Measurements from ENCODE around the gene GP1BB.
"Not testable (repeated sequence)": the region's sequence is repeated elsewhere in the genome, so short reads cannot be mapped to it uniquely, and the experiment has no call there.

GP1BB gene

GRCh38 chr22:19722178-19722981 lies 959 bp upstream of the GP1BB start:
- ChIA-PET POLR2A (no interaction called here), CTCF (interaction anchor here (1.5 kb wide), 1 partner anchor 8 kb away, joined by 13 read pairs; no protein-coding TSS in a partner anchor)
- TF ChIP-seq, protein P1, sequence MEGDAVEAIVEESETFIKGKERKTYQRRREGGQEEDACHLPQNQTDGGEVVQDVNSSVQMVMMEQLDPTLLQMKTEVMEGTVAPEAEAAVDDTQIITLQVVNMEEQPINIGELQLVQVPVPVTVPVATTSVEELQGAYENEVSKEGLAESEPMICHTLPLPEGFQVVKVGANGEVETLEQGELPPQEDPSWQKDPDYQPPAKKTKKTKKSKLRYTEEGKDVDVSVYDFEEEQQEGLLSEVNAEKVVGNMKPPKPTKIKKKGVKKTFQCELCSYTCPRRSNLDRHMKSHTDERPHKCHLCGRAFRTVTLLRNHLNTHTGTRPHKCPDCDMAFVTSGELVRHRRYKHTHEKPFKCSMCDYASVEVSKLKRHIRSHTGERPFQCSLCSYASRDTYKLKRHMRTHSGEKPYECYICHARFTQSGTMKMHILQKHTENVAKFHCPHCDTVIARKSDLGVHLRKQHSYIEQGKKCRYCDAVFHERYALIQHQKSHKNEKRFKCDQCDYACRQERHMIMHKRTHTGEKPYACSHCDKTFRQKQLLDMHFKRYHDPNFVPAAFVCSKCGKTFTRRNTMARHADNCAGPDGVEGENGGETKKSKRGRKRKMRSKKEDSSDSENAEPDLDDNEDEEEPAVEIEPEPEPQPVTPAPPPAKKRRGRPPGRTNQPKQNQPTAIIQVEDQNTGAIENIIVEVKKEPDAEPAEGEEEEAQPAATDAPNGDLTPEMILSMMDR (IDR thresholded peaks at IDR 0.05; ENCODE audit: insufficient read depth, low read length, missing control alignments): no peak
- no peak for DNase-seq (ENCODE audit: low read depth, low spot score)
- H3K4me3 ChIP-seq (ENCODE audit: low read depth, low read length): no peak overlapping the region

- no peak for DNase-seq (ENCODE audit: low read depth, low spot score)
Observed at GRCh38 chr22:19722982-19723231, 432 bp upstream of the GP1BB start.

DNA sequence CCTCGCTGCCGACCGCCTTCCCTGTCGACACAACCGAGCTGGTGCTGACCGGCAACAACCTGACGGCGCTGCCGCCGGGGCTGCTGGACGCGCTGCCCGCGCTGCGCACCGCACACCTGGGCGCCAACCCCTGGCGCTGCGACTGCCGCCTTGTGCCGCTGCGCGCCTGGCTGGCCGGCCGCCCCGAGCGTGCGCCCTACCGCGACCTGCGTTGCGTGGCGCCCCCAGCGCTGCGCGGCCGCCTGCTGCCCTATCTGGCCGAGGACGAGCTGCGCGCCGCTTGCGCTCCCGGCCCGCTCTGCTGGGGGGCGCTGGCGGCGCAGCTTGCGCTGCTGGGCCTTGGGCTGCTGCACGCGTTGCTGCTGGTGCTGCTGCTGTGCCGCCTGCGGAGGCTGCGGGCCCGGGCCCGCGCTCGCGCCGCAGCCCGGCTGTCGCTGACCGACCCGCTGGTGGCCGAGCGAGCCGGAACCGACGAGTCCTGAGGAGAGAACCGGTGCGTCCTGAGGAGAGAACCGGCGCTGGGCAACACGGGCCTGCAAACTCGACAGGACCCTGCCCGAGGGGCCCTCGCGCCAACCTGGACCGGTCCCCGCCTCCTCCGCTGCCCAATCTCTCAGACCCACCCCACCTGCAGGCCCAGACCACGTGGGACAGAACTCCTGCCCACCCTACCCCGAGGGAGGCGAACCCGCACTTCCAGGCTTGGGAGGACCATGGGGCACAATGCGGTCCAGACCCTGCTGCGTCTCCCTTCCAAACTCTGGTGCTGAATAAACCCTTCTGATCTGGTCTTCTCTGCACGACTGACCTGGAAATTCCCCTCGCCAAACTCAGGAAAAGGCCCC lies 866 bp downstream of the GP1BB start:
- TF ChIP-seq, protein P1 (IDR thresholded peaks at IDR 0.05; ENCODE audit: insufficient read depth, low read length, missing control alignments): no peak
- DNase-seq (ENCODE audit: low read depth, low spot score): no peak
- ChIA-PET POLR2A (no interaction called here), CTCF (no interaction called here)
- H3K4me3 ChIP-seq (ENCODE audit: low read depth, low read length): no peak overlapping the region

More at GRCh38 chr22:19722982-19723231, 432 bp upstream of the GP1BB start:
- ChIA-PET POLR2A (no interaction called here), CTCF (interaction anchor here (1.5 kb wide), 1 partner anchor 8 kb away, joined by 13 read pairs; no protein-coding TSS in a partner anchor)
- H3K4me3 ChIP-seq (ENCODE audit: low read depth, low read length): no peak overlapping the region
- TF ChIP-seq, protein P1 (IDR thresholded peaks at IDR 0.05; ENCODE audit: insufficient read depth, low read length, missing control alignments): no peak

DNA sequence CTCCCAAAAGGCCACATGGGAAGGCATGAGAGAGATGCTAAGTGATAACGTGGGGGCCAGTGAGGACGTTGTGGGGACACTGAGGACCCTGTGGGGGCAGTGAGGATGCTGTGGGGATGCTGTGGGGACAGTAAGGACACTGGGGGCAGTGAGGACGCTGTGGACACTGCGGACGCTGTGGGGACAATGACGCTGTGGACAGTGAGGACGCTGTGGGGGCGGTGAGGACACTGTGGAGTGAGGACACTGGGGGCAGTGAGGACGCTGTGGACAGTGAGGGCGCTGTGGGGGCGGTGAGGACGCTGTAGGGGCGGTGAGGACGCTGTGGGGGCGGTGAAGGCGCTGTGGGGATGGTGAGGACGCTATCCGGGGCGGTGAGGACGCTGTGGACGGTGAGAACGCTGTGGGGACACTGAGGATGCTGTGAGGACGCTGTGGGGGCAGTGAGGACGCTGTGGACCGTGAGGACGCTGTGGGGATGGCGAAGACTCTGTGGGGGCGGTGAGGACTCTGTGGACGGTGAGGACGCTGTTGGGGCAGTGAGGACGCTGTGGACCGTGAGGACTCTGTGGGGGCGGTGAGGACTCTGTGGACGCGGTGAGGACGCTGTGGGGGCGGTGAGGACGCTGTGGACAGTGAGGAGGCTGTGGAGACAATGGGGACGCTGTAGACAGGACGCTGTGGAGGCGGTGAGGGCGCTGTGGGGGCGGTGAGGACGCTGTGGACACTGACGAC lies 1.8 kb downstream of the GP1BB start:
- CTCF ChIA-PET: no interaction called here
- no peak overlapping the region for H3K4me3 ChIP-seq (ENCODE audit: low read depth, low read length)

DNA sequence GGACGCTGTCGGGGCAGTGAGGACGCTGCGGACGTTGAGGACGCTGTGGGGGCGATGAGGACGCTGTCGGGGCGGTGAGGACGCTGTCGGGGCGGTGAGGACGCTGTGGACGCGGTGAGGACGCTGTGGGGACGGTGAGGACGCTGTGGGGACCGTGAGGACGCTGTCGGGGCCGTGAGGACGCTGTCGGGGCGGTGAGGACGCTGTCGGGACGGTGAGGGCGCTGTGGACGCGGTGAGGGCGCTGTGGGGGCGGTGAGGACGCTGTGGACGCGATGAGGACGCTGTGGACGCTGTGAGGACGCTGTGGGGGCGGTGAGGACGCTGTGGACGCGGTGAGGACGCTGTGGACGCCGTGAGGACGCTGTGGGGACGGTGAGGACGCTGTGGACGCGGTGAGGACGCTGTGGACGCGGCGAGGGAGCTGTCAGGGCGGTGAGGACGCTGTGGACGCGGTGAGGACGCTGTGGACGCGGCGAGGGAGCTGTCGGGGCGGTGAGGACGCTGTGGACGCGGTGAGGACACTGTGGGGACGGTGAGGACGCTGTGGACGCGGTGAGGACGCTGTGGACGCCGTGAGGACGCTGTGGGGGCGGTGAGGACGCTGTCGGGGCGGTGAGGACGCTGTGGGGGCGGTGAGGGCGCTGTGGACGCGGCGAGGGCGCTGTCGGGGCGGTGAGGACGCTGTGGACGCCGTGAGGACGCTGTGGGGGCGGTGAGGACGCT lies 2.9 kb downstream of the GP1BB start:
- POLR2A ChIA-PET; DNase-seq (ENCODE audit: low read depth, low spot score); H3K4me3 ChIP-seq (ENCODE audit: low read depth, low read length); CTCF ChIA-PET: not testable (repeated sequence)

More for the DNA sequence above, 1.8 kb downstream of the GP1BB start:
- TF ChIP-seq, protein P1 (IDR thresholded peaks at IDR 0.05; ENCODE audit: insufficient read depth, low read length, missing control alignments): no peak
- DNase-seq (ENCODE audit: low read depth, low spot score): no peak
- POLR2A ChIA-PET: no interaction called here

DNA sequence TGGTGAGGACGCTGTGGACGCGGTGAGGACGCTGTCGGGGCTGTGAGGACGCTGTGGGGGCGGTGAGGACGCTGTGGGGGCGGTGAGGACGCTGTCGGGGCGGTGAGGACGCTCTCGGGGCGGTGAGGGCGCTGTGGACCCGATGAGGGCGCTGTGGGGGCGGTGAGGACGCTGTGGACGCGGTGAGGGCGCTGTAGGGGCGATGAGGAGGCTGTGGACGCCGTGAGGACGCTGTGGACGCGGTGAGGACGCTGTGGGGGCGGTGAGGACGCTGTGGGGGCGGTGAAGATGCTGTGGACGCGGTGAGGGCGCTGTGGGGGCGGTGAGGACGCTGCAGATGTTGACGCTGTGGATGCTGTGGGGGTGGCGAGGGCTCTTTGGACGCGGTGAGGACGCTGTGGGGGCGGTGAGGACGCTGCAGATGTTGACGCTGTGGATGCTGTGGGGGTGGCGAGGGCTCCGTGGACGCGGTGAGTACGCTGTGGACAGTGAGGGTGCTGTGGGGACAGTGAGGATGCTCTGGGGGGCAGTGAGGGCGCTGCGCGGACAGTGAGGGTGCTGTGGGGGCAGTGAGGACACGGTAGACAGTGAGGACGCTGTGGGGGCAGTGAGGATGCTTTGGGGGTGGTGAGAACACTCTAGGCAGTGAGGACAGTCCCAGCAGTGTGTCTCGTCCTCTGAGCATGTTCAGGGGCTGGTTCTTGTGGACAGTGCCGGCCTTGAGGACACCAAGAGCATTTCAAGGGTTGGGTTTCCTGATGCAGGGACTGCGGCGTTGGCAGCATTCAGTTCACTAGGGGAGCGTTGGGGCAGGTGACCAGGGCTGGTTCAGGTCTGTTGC lies 4.2 kb downstream of the GP1BB start:
- no peak for DNase-seq (ENCODE audit: low read depth, low spot score)
- ChIA-PET CTCF (interaction anchor here (7.0 kb wide), 1 partner anchor 188 kb away, joined by 444 read pairs; no protein-coding TSS in a partner anchor), POLR2A (no interaction called here)
- TF ChIP-seq, protein P1 (IDR thresholded peaks at IDR 0.05; ENCODE audit: insufficient read depth, low read length, missing control alignments): no peak
- no peak overlapping the region for H3K4me3 ChIP-seq (ENCODE audit: low read depth, low read length)
